IPS-15b (cell line): ENCODE results near the gene LYPD8.

Experiments
- H3K27me3 ChIP-seq: one replicate; pipeline ENCODE4 v1.6.1; 2013; ENCODE audit warnings: low read length; ENCODE audit not compliant: control insufficient read depth, insufficient read depth
- H3K36me3 ChIP-seq: one replicate; pipeline ENCODE4 v1.6.1; 2013; ENCODE audit warnings: low read length; ENCODE audit not compliant: control insufficient read depth, insufficient read depth
- H3K4me1 ChIP-seq: one replicate; pipeline ENCODE4 v1.6.1; 2013; ENCODE audit warnings: mild to moderate bottlenecking, low read length; ENCODE audit not compliant: control insufficient read depth, insufficient read depth
- H3K4me3 ChIP-seq: one replicate; pipeline ENCODE4 v1.5.1; 2013; ENCODE audit warnings: low read depth, low read length
- H3K9ac ChIP-seq: one replicate; pipeline ENCODE4 v1.6.1; 2013; ENCODE audit warnings: low read depth, mild to moderate bottlenecking, low read length
- H3K9me3 ChIP-seq: one replicate; pipeline ENCODE4 v1.6.1; 2013; ENCODE audit warnings: mild to moderate bottlenecking, low read length; ENCODE audit not compliant: control insufficient read depth, insufficient read depth

LYPD8 gene

GRCh38 chr1:248696261-248696660 lies 59.3 kb downstream of the LYPD8 start:
- no peak overlapping the region for H3K4me3 ChIP-seq

GRCh38 chr1:248695451-248696132 lies 60.0 kb downstream of the LYPD8 start:
- Histone ChIP-seq H3K9ac (no peak overlapping the region), H3K9me3 (peaks cover 11% of the 10 kb centered on the region), H3K27me3 (no peaks in the 10 kb centered on the region), H3K4me1 (no peaks in the 10 kb centered on the region), H3K4me3 (no peak overlapping the region), H3K36me3 (no peaks in the 10 kb centered on the region)

More at GRCh38 chr1:248696261-248696660, 59.3 kb downstream of the LYPD8 start:
- no peaks in the 10 kb centered on the region for H3K36me3 ChIP-seq
- no peak overlapping the region for H3K9ac ChIP-seq
- H3K4me1 ChIP-seq: no peaks in the 10 kb centered on the region
- H3K27me3 ChIP-seq: no peaks in the 10 kb centered on the region
- peaks cover 11% of the 10 kb centered on the region for H3K9me3 ChIP-seq

GRCh38 chr1:248691567-248692155 lies 63.9 kb downstream of the LYPD8 start:
- Histone ChIP-seq H3K4me1 (no peaks in the 10 kb centered on the region), H3K9me3 (peaks cover 18% of the 10 kb centered on the region), H3K9ac (no peak overlapping the region), H3K27me3 (no peaks in the 10 kb centered on the region), H3K36me3 (no peaks in the 10 kb centered on the region), H3K4me3 (no peak overlapping the region)
